Left colon (tissue), 2 donors: ENCODE measurements around the gene IL5RA. TPM values are rescaled to one million over a fixed set of nuclear protein-coding genes. Genes with fewer than 3 reads are reported as not detected.

Experiments
- ATAC-seq: fragments of 200-7000 bp; cut with Tn5 transposase; one replicate; pipeline ENCODE4 v1.9.1; 2020; ENCODE audit warnings: mild to moderate bottlenecking, moderate library complexity
- DNase-seq, 2 donors: peaks; one replicate each; pipeline ENCODE4 v3.0.0-alpha.2; 2020
- intact Hi-C, 2 donors: fragments of 100-400 bp; cut with DNase I in 1 of 2; cut with micrococcal nuclease in 1 of 2; formaldehyde crosslinking; loops; one replicate each; pipeline versions ENCODE4 v1.11.2 to v1.14.0; 2022; cut with DNase I, micrococcal nuclease
- long read RNA-seq: library from polyadenylated mRNA; unstranded; transcript quantifications from one replicate; pipeline ENCODE4 v2.0.0, GENCODE V29; 2021
- total RNA-seq, 2 donors: library from RNA; stranded (reverse); fragmentation: NEBNext Ultra II Directional; extraction: Animal tissue kit (Norgen Biotek cat#: 25700); gene quantifications; one replicate each; pipeline ENCODE4 v1.2.1, GENCODE V29; 2021
- donor health status: DM: no; HTN: no; CAD: no.
- donor health status: DM: yes; HTN: yes; CAD: no.

Gene IL5RA
- 1 to 10 TPM in 1 of 2 donors, under 1 TPM in 1; 0.15 to 1.1 TPM for total RNA-seq
- long read RNA-seq = 0 reads

GRCh38 chr3:3110299-3110630 is at the start of gene IL5RA:
IL5RA (minus strand) TSS chr3:3110374; CDS start chr3:3104984, 5,390 bp downstream.
- intact Hi-C loops = no loop called here
- no peak for DNase-seq
- ATAC-seq = no peak

GRCh38 chr3:3157484-3157883 is 47.3 kb upstream of the IL5RA start:
- intact Hi-C loops = no loop called here
- no peak for ATAC-seq
- DNase-seq = no peak

- DNase-seq = no peak
- ATAC-seq = no peak
- intact Hi-C loops = no loop called here
Measured at GRCh38 chr3:3154879-3155610, 44.9 kb upstream of the IL5RA start.

- DNase-seq (no peak), ATAC-seq (no peak)
- intact Hi-C loops = no loop called here
Measured at GRCh38 chr3:3151513-3151912, 41.3 kb upstream of the IL5RA start.

GRCh38 chr3:3149560-3149959 is 39.4 kb upstream of the IL5RA start:
- no peak for DNase-seq
- intact Hi-C loops = no loop called here
- no peak for ATAC-seq

- no peak for ATAC-seq
- DNase-seq = no peak
- intact Hi-C loops = no loop called here
Measured at GRCh38 chr3:3145831-3146230, 35.7 kb upstream of the IL5RA start.

GRCh38 chr3:3141939-3142338 is 31.8 kb upstream of the IL5RA start:
- intact Hi-C loops = no loop called here
- no peak for DNase-seq
- no peak for ATAC-seq

GRCh38 chr3:3137526-3137925 is 27.4 kb upstream of the IL5RA start:
- DNase-seq (no peak), ATAC-seq (peak; percentile 90)
- intact Hi-C loops = no loop called here

- DNase-seq (no peak), ATAC-seq (peak; percentile 15)
- intact Hi-C loops = no loop called here
Measured at GRCh38 chr3:3134750-3135448, 24.7 kb upstream of the IL5RA start.

GRCh38 chr3:3133500-3133899 is 23.3 kb upstream of the IL5RA start:
- intact Hi-C loops = no loop called here
- ATAC-seq = no peak

GRCh38 chr3:3129579-3129978 is 19.4 kb upstream of the IL5RA start:
- DNase-seq (no peak), ATAC-seq (no peak)
- intact Hi-C loops = loop anchor here in 1 of 2 donors (10.0 kb wide), 1 partner anchor 45 kb away; the partner anchor contains the start of gene CRBN

More at GRCh38 chr3:3133500-3133899, 23.3 kb upstream of the IL5RA start:
- DNase-seq = no peak

- intact Hi-C loops = loop anchor here in 1 of 2 donors (10.0 kb wide), 1 partner anchor 47 kb away; the partner anchor contains the start of gene CRBN
- peak; percentile 27 to 32 for DNase-seq
- peak; percentile 22 for ATAC-seq
Measured at GRCh38 chr3:3127432-3128010, 17.3 kb upstream of the IL5RA start.

GRCh38 chr3:3126477-3127431 is 16.6 kb upstream of the IL5RA start, which contains the start of gene TRNT1:
TRNT1 (plus strand) TSS chr3:3126940; CDS start chr3:3129041, 2,101 bp downstream.
- intact Hi-C loops = loop anchor here in 1 of 2 donors (10.0 kb wide), 1 partner anchor 48 kb away; the partner anchor contains the start of gene CRBN
- ATAC-seq (peak; percentile 99), DNase-seq (peak; percentile 96 to 99)

GRCh38 chr3:3125977-3126376 is 15.8 kb upstream of the IL5RA start:
- DNase-seq (peak in 1 of 2 donors; percentile 20), ATAC-seq (no peak)
- intact Hi-C loops = loop anchor here in 1 of 2 donors (10.0 kb wide), 1 partner anchor 49 kb away; the partner anchor contains the start of gene CRBN

- ATAC-seq = no peak
- intact Hi-C loops = no loop called here
- DNase-seq = no peak
Measured at GRCh38 chr3:3119393-3119851, 9.2 kb upstream of the IL5RA start.

GRCh38 chr3:3117651-3118050 is 7.5 kb upstream of the IL5RA start:
- intact Hi-C loops = no loop called here
- DNase-seq (no peak), ATAC-seq (no peak)

- DNase-seq (no peak), ATAC-seq (no peak)
- intact Hi-C loops = no loop called here
Measured at GRCh38 chr3:3113042-3113709, 3.0 kb upstream of the IL5RA start.
